Fibroblast of peridontal ligament (primary cell): ENCODE results near the gene PTGES3L.
"Not testable (repeated sequence)": the region's sequence is repeated elsewhere in the genome, so short reads cannot be mapped to it uniquely, and the experiment has no call there.

Experiments used
- DNase-seq: peaks from one replicate; pipeline ENCODE4 v3.0.0-alpha.2; 2010; ENCODE audit errors: extremely low read depth

Gene PTGES3L

GRCh38 chr17:42980274-42980765 lies 440 bp upstream of the PTGES3L start, which contains the start of gene RUNDC1:
RUNDC1 (plus strand) TSS chr17:42980565; CDS start chr17:42980577, 12 bp downstream.
- peak; percentile 67 for DNase-seq

- not testable (repeated sequence) for DNase-seq
These were observed 4.2 kb downstream of the PTGES3L start for GRCh38 chr17:42975701-42976100.

- DNase-seq = no peak
These were observed 4.6 kb downstream of the PTGES3L start for GRCh38 chr17:42975265-42975664.

- not testable (repeated sequence) for DNase-seq
These were observed 6.6 kb downstream of the PTGES3L start for GRCh38 chr17:42973323-42973722.

GRCh38 chr17:42971589-42971988 lies 8.3 kb downstream of the PTGES3L start:
- DNase-seq = no peak

- peak; percentile 20 for DNase-seq
These were observed 10.8 kb downstream of the PTGES3L start for GRCh38 chr17:42969001-42969581.

- no peak for DNase-seq
These were observed 12.0 kb downstream of the PTGES3L start for GRCh38 chr17:42967925-42968324.

- peak; percentile 96 for DNase-seq
These were observed 15.5 kb downstream of the PTGES3L start, which contains the start of gene AARSD1 for GRCh38 chr17:42964161-42964932. AARSD1 (minus strand) TSS chr17:42964454; CDS start chr17:42964440, 14 bp downstream.

GRCh38 chr17:42953669-42954068 lies 26.2 kb downstream of the PTGES3L start:
- DNase-seq = no peak

- DNase-seq = peak; percentile 68
These were observed 29.7 kb downstream of the PTGES3L start for GRCh38 chr17:42950044-42950783.

GRCh38 chr17:42946812-42947211 lies 33.1 kb downstream of the PTGES3L start:
- DNase-seq = no peak

- DNase-seq = peak; percentile 48
These were observed 35.7 kb downstream of the PTGES3L start for GRCh38 chr17:42944211-42944610.

GRCh38 chr17:42937712-42938596 lies 41.9 kb downstream of the PTGES3L start:
- DNase-seq = peak; percentile 75

- no peak for DNase-seq
These were observed 50.4 kb downstream of the PTGES3L start for GRCh38 chr17:42929497-42929844.

GRCh38 chr17:42928714-42929496 lies 51.0 kb downstream of the PTGES3L start:
- DNase-seq = peak; percentile 93

GRCh38 chr17:42924891-42925290 lies 55.0 kb downstream of the PTGES3L start:
- no peak for DNase-seq

- DNase-seq = not testable (repeated sequence)
These were observed 56.4 kb downstream of the PTGES3L start for GRCh38 chr17:42923472-42923871.

GRCh38 chr17:42922294-42922693 lies 57.6 kb downstream of the PTGES3L start:
- no peak for DNase-seq

- DNase-seq = no peak
These were observed 59.0 kb downstream of the PTGES3L start for GRCh38 chr17:42920922-42921321.

GRCh38 chr17:42920106-42920900 lies 59.6 kb downstream of the PTGES3L start:
- no peak for DNase-seq
